H1 (cell line): ENCODE measurements around the gene CLUH. TPM values are rescaled to one million over a fixed set of nuclear protein-coding genes. Genes with fewer than 3 reads are reported as not detected.

ENCODE experiments used
- CTCF ChIA-PET: fragments of 300-600 bp; sonication (Branson Sonifier 250); formaldehyde crosslinking; loops from one replicate; lab custom pipeline; 2021; ENCODE audit not compliant: partially characterized antibody; lab: Charles Lee
- POLR2A ChIA-PET: fragments of 300-600 bp; sonication (Branson Sonifier 250); formaldehyde crosslinking; loops from one replicate; lab custom pipeline; 2021; ENCODE audit warnings: inconsistent platforms; ENCODE audit not compliant: partially characterized antibody; lab: Charles Lee
- DNase-seq, 2 experiments: peaks; one replicate each; pipeline versions ENCODE4 v3.0.0 to v3.0.0-alpha.2; 2010 to 2022; ENCODE audit warnings: low spot score in 2 of 2, low read depth in 1 of 2, mixed read lengths in 1 of 2
- FAIRE-seq: peaks from 2 replicates; lab custom pipeline; 2011; peaks lifted over from hg19 to GRCh38; lab: Jason Lieb, UNC
- H2AFZ ChIP-seq: 2 replicates; pipeline ENCODE4 v1.8.1; 2012; ENCODE audit warnings: low read length, inconsistent platforms
- H2AK5ac ChIP-seq: 2 replicates; pipeline ENCODE4 v1.6.1; 2013; ENCODE audit warnings: low read depth, low read length
- H2BK120ac ChIP-seq: replicated peaks from 2 replicates; pipeline ENCODE3; 2013; ENCODE audit warnings: low read depth, low read length, inconsistent platforms
- H2BK12ac ChIP-seq: 2 replicates; pipeline ENCODE4 v1.6.1; 2013; ENCODE audit warnings: low read depth, low read length
- H2BK15ac ChIP-seq: 2 replicates; pipeline ENCODE4 v1.6.1; 2013; ENCODE audit warnings: low read length
- H2BK20ac ChIP-seq: 2 replicates; pipeline ENCODE4 v1.6.1; 2013; ENCODE audit warnings: low read length
- H2BK5ac ChIP-seq: 2 replicates; pipeline ENCODE4 v1.6.1; 2013; ENCODE audit warnings: low read depth, low read length
- H3K14ac ChIP-seq: 2 replicates; pipeline ENCODE4 v1.6.1; 2013; ENCODE audit warnings: inconsistent platforms; ENCODE audit not compliant: insufficient read length
- H3K18ac ChIP-seq: 2 replicates; pipeline ENCODE4 v1.6.1; 2013; ENCODE audit warnings: low read length; ENCODE audit errors: extremely low read depth
- H3K23ac ChIP-seq: 2 replicates; pipeline ENCODE4 v1.6.1; 2013; ENCODE audit warnings: inconsistent platforms; ENCODE audit not compliant: insufficient read length
- H3K23me2 ChIP-seq: 2 replicates; pipeline ENCODE4 v1.6.1; 2013; ENCODE audit warnings: low read depth, low read length
- H3K27ac ChIP-seq: 2 replicates; pipeline ENCODE4 v1.6.1; 2011; ENCODE audit warnings: low read depth, low read length, inconsistent platforms
- H3K27me3 ChIP-seq, 4 experiments: replicated peaks in 1 of 4; 1 replicate in 1 of 4; 2 replicates in 3 of 4; pipeline versions ENCODE4 v1.6.1 to v1.8.1; 2011 to 2013; ENCODE audit warnings: low read length in 3 of 4, mild to moderate bottlenecking in 3 of 4, inconsistent platforms in 2 of 4, mixed read lengths in 2 of 4, moderate library complexity in 1 of 4; ENCODE audit not compliant: control insufficient read depth in 3 of 4, insufficient read depth in 3 of 4; ENCODE audit errors: extremely low read depth in 1 of 4
- H3K36me3 ChIP-seq, 4 experiments: 2 replicates each; pipeline versions ENCODE4 v1.6.1 to v1.8.1; 2011 to 2013; ENCODE audit warnings: mild to moderate bottlenecking in 4 of 4, low read length in 3 of 4, moderate library complexity in 2 of 4, control low read depth in 1 of 4, inconsistent platforms in 1 of 4; ENCODE audit not compliant: insufficient read depth in 4 of 4, control insufficient read depth in 2 of 4
- H3K4ac ChIP-seq: replicated peaks from 2 replicates; pipeline ENCODE3; 2013; ENCODE audit warnings: low read length, low read depth, mixed read lengths, inconsistent platforms; ENCODE audit not compliant: insufficient read length
- H3K4me1 ChIP-seq, 4 experiments: replicated peaks in 1 of 4; 1 replicate in 1 of 4; 2 replicates in 3 of 4; pipeline versions ENCODE4 v1.6.1 to v1.8.1; 2011 to 2013; ENCODE audit warnings: low read length in 3 of 4, inconsistent platforms in 2 of 4, mixed read lengths in 1 of 4; ENCODE audit not compliant: insufficient read depth in 4 of 4, control insufficient read depth in 3 of 4
- H3K4me2 ChIP-seq, 2 experiments: 2 replicates each; pipeline versions ENCODE4 v1.6.1 to v1.8.1; 2011 to 2013; ENCODE audit warnings: low read depth in 2 of 2, low read length in 2 of 2, control low read depth in 1 of 2, inconsistent platforms in 1 of 2, mild to moderate bottlenecking in 1 of 2; ENCODE audit not compliant: insufficient read depth in 1 of 2
- H3K4me3 ChIP-seq, 4 experiments: fragments of 200-600, 300-600 bp in 1 of 4; sonication (generic), shearing (Covaris generic), sonication (Bioruptor Twin) in 1 of 4; 2 replicates each; pipeline versions ENCODE4 v1.5.1 to v1.8.1; 2011 to 2016; ENCODE audit warnings: low read length in 4 of 4, low read depth in 3 of 4, control low read depth in 2 of 4, inconsistent platforms in 2 of 4, mild to moderate bottlenecking in 2 of 4, mixed read lengths in 1 of 4, moderate library complexity in 1 of 4; ENCODE audit not compliant: insufficient read depth in 2 of 4; ENCODE audit errors: extremely low read depth in 1 of 4
- H3K56ac ChIP-seq: replicated peaks from 2 replicates; pipeline ENCODE3; 2013; ENCODE audit warnings: low read depth, mild to moderate bottlenecking, mixed read lengths, low read length, inconsistent platforms; ENCODE audit not compliant: insufficient read length
- H3K79me1 ChIP-seq: 2 replicates; pipeline ENCODE4 v1.6.1; 2013; ENCODE audit warnings: low read depth, low read length, control low read depth
- H3K79me2 ChIP-seq, 2 experiments: 2 replicates each; pipeline versions ENCODE4 v1.6.1 to v1.8.1; 2012 to 2013; ENCODE audit warnings: low read length in 2 of 2, mild to moderate bottlenecking in 2 of 2, inconsistent platforms in 1 of 2; ENCODE audit not compliant: insufficient read depth in 2 of 2, control insufficient read depth in 1 of 2
- H3K9ac ChIP-seq, 4 experiments: replicated peaks in 1 of 4; 1 replicate in 1 of 4; 2 replicates in 3 of 4; pipeline versions ENCODE4 v1.6.1 to v1.8.1; 2011 to 2013; ENCODE audit warnings: low read depth in 3 of 4, low read length in 3 of 4, control low read depth in 2 of 4, mild to moderate bottlenecking in 2 of 4, moderate library complexity in 2 of 4, inconsistent platforms in 1 of 4; ENCODE audit errors: extremely low read depth in 1 of 4
- H3K9me3 ChIP-seq, 2 experiments: 2 replicates each; pipeline versions ENCODE4 v1.6.1 to v1.8.1; 2012 to 2013; ENCODE audit warnings: mild to moderate bottlenecking in 2 of 2, moderate library complexity in 2 of 2, control low read depth in 1 of 2, inconsistent platforms in 1 of 2, low read depth in 1 of 2, low read length in 1 of 2, mixed read lengths in 1 of 2; ENCODE audit not compliant: insufficient read depth in 2 of 2
- H4K20me1 ChIP-seq, 2 experiments: replicated peaks in 1 of 2; 2 replicates each; pipeline versions ENCODE3 to v1.8.1; 2011 to 2013; ENCODE audit warnings: inconsistent platforms in 2 of 2, low read length in 2 of 2, mild to moderate bottlenecking in 1 of 2; ENCODE audit not compliant: insufficient read depth in 2 of 2, control insufficient read depth in 1 of 2
- H4K5ac ChIP-seq: 2 replicates; pipeline ENCODE4 v1.6.1; 2013; ENCODE audit warnings: low read length, low read depth, mixed read lengths, inconsistent platforms; ENCODE audit not compliant: insufficient read length
- H4K8ac ChIP-seq: 2 replicates; pipeline ENCODE4 v1.8.0; 2013; ENCODE audit warnings: mild to moderate bottlenecking, moderate library complexity, low read length, inconsistent platforms; ENCODE audit not compliant: insufficient read depth; ENCODE audit errors: extremely low read depth
- H4K91ac ChIP-seq: replicated peaks from 2 replicates; pipeline ENCODE3; 2013; ENCODE audit warnings: low read length, mixed read lengths, inconsistent platforms; ENCODE audit not compliant: insufficient read length
- CREB1 ChIP-seq: IDR thresholded peaks from 2 replicates; pipeline ENCODE4 v1.6.1; 2012; ENCODE audit warnings: inconsistent platforms
- GABPA ChIP-seq: IDR thresholded peaks from 2 replicates; pipeline ENCODE4 v1.6.1; 2011; ENCODE audit warnings: mild to moderate bottlenecking, low read length, moderate library complexity, borderline replicate concordance; ENCODE audit not compliant: insufficient read depth
- JUN ChIP-seq: IDR thresholded peaks from 2 replicates; pipeline ENCODE4 v1.6.1; 2011; ENCODE audit warnings: low read depth, mild to moderate bottlenecking, improper control_type of control experiment, low read length
- JUND ChIP-seq: IDR thresholded peaks from 2 replicates; pipeline ENCODE4 v1.6.1; 2011; ENCODE audit warnings: mild to moderate bottlenecking, improper control_type of control experiment, low read length
- RAD21 ChIP-seq, 2 experiments: IDR thresholded peaks in 1 of 2; conservative IDR thresholded peaks in 1 of 2; 2 replicates each; pipeline ENCODE4 v1.6.1; 2011; ENCODE audit warnings: low read depth in 2 of 2, low read length in 2 of 2, improper control_type of control experiment in 1 of 2, inconsistent platforms in 1 of 2, mild to moderate bottlenecking in 1 of 2, moderate library complexity in 1 of 2
- RBBP5 ChIP-seq: IDR thresholded peaks from 2 replicates; pipeline ENCODE4 v1.7.1; 2012; ENCODE audit warnings: low read depth, mild to moderate bottlenecking, inconsistent platforms, low read length, moderate library complexity, borderline replicate concordance
- WGBS, 2 experiments: shearing (Covaris generic) in 1 of 2; methylation state at CpG; one replicate each; pipeline versions ENCODE4 v1.1.6 to v1.1.7; 2013 to 2015; ENCODE audit warnings: low lambda C conversion rate in 2 of 2, mixed read lengths in 2 of 2, inconsistent platforms in 1 of 2, low coverage in 1 of 2, missing lambda C conversion rate in 1 of 2; ENCODE audit not compliant: insufficient replicate concordance in 2 of 2, insufficient coverage in 1 of 2, insufficient read length in 1 of 2; ENCODE audit errors: extremely low coverage in 1 of 2, missing lambda C conversion rate in 1 of 2; 5-methylcytosine and 5-hydroxymethylcytosine counted together
- polyA plus RNA-seq, 7 experiments: library from polyadenylated mRNA; depleted of rRNA in 3 of 7; stranded (reverse) in 5 of 7; unstranded in 2 of 7; fragments of >200 nt in 5 of 7; fragments of 200-250 nt in 2 of 7; gene quantifications; 1 replicate in 5 of 7; 2 replicates in 1 of 7; 4 replicates in 1 of 7; pipeline versions ENCODE4 v1.2.1 to v1.2.3, GENCODE V29; 2011 to 2013; ENCODE audit warnings: missing spikeins in 2 of 7, mixed read lengths in 2 of 7
- total RNA-seq: library from RNA; stranded (reverse); fragmentation: NEBNext Ultra II Directional; extraction: Animal tissue kit (Norgen Biotek cat#: 25700); gene quantifications from 2 replicates; pipeline ENCODE4 v1.2.1, GENCODE V29; 2021
- TF ChIP-seq, protein P1 (sequence below), 3 experiments: IDR thresholded peaks; 1 replicate in 2 of 3; 2 replicates in 1 of 3; pipeline versions ENCODE4 v1.5.1 to v1.6.1; 2011; ENCODE audit warnings: low read length in 3 of 3, mild to moderate bottlenecking in 3 of 3, inconsistent platforms in 2 of 3, low read depth in 1 of 3, moderate library complexity in 1 of 3; ENCODE audit not compliant: insufficient read depth in 1 of 3; ENCODE audit errors: control extremely low read depth in 1 of 3

The CLUH gene
- total and polyA plus RNA-seq, 2 of the 8 experiments (the other 6 are each of a cell fraction or from before 2014, with no cell fraction given), result 33.6 to 98.6 TPM

- Histone ChIP-seq H3K18ac (peak overlapping the region; percentile 19; the same call in 1 of the 2 replicates), H4K8ac (peak overlapping the region; percentile 45), H3K79me1 (peaks cover 17% of the 10 kb centered on the region), H2BK120ac (no peak overlapping the region), H2BK5ac (peak overlapping the region; percentile 32; the same call in 1 of the 2 replicates), H4K91ac (no peak overlapping the region), H3K27me3 (peaks cover 0 to 9% (median 6%) of the 10 kb centered on the region in 4 experiments; a peak in 5 of 7 replicates), H3K27ac (no peak overlapping the region), H3K9ac (no peak overlapping the region), H3K4me1 (peaks cover 4 to 35% (median 26%) of the 10 kb centered on the region in 4 experiments), H3K4me2 (no peak overlapping the region), H2AFZ (no peak overlapping the region), H3K9me3 (no peaks in the 10 kb centered on the region), H3K23me2 (peaks cover 7% of the 10 kb centered on the region; the same call in 1 of the 2 replicates), H4K5ac (no peak overlapping the region), H3K56ac (no peak overlapping the region), H3K4me3 (no peak overlapping the region), H3K36me3 (peaks cover 0 to 4% (median 1%) of the 10 kb centered on the region in 4 experiments; a peak in 1 of 8 replicates), H4K20me1 (peaks cover 10 to 34% of the 10 kb centered on the region in 2 experiments), H2BK12ac (no peak overlapping the region), H3K14ac (no peak overlapping the region), H2BK20ac (no peak overlapping the region), H3K79me2 (peaks cover 21 to 60% of the 10 kb centered on the region in 2 experiments; a peak in 3 of 4 replicates), H3K4ac (no peak overlapping the region), H2AK5ac (peak overlapping the region; percentile 3; the same call in 1 of the 2 replicates), H3K23ac (no peak overlapping the region), H2BK15ac (no peak overlapping the region)
- 84% methylated on average over 12 of the region's 13 CpGs; no CpG with 5 or more reads in 1 of the 2 experiments for WGBS, 2 experiments
- no peak for FAIRE-seq
- DNase-seq, result peak in 1 of 2 experiments; percentile 81
- ChIA-PET CTCF (interaction anchor here (0.7 to 5.8 kb wide), 12 partner anchors 11 to 328 kb away, joined by 3 to 62 read pairs (median 4); no protein-coding TSS in a partner anchor), POLR2A (interaction anchor here (0.6 to 2.2 kb wide), 9 partner anchors 11 to 175 kb away, joined by 3 to 6 read pairs (median 4); no protein-coding TSS in a partner anchor)
- TF ChIP-seq CREB1 (peak; percentile 38; the same call in 1 of the 2 replicates), RAD21 (IDR thresholded peaks at IDR 0.05 in 1 of 2, conservative IDR thresholded peaks at IDR 0.05 in 1 of 2; ENCODE audit: low read depth in 2 of 2, low read length in 2 of 2) (peak; percentile 62 to 77), JUN (no peak), JUND (0 out of 2 replicates have a peak, but pooled peaks have one; percentile 9), RBBP5 (no peak), GABPA (peak; percentile 63; the same call in 1 of the 2 replicates)
- TF ChIP-seq, protein P1, sequence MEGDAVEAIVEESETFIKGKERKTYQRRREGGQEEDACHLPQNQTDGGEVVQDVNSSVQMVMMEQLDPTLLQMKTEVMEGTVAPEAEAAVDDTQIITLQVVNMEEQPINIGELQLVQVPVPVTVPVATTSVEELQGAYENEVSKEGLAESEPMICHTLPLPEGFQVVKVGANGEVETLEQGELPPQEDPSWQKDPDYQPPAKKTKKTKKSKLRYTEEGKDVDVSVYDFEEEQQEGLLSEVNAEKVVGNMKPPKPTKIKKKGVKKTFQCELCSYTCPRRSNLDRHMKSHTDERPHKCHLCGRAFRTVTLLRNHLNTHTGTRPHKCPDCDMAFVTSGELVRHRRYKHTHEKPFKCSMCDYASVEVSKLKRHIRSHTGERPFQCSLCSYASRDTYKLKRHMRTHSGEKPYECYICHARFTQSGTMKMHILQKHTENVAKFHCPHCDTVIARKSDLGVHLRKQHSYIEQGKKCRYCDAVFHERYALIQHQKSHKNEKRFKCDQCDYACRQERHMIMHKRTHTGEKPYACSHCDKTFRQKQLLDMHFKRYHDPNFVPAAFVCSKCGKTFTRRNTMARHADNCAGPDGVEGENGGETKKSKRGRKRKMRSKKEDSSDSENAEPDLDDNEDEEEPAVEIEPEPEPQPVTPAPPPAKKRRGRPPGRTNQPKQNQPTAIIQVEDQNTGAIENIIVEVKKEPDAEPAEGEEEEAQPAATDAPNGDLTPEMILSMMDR (IDR thresholded peaks at IDR 0.05; ENCODE audit: control extremely low read depth in 1 of 3, insufficient read depth in 1 of 3, low read depth in 1 of 3, low read length in 3 of 3), result peak; percentile 77 to 87 (median 77)
These were observed 3.6 kb downstream of the CLUH start for GRCh38 chr17:2707721-2708584.
